ENCODE measurements around the gene ARHGAP36. TPM values are rescaled to one million over a fixed set of nuclear protein-coding genes. Genes with fewer than 3 reads are reported as not detected.

ARHGAP36 gene
- polyA plus RNA-seq, 1 experiment: not detected

GRCh38 chrX:131068945-131069719 lies 11.0 kb downstream of the ARHGAP36 start:
- Histone ChIP-seq H3K4me3 (ENCODE audit: low read depth, low read length) (no peak overlapping the region), H3K27me3 (ENCODE audit: control insufficient read depth, insufficient read depth, low read length) (no peaks in the 10 kb centered on the region), H3K9me3 (ENCODE audit: control insufficient read depth, insufficient read depth, low read length) (no peaks in the 10 kb centered on the region), H3K27ac (ENCODE audit: low read depth, low read length) (no peak overlapping the region)
- POLR2A ChIA-PET: no interaction called here
- CTCF ChIA-PET: interaction anchor here (0.7 to 0.8 kb wide), 3 partner anchors 9 to 16 kb away, joined by 3 to 4 read pairs (median 3); no protein-coding TSS in a partner anchor
- peak; percentile 24; the same call in 1 of the 2 replicates for TF ChIP-seq CTCF (IDR thresholded peaks at IDR 0.05; ENCODE audit: low read depth, low read length)
- DNase-seq (ENCODE audit: low read depth, low spot score): no peak

GRCh38 chrX:131072871-131073571 lies 14.9 kb downstream of the ARHGAP36 start:
- Histone ChIP-seq H3K9me3 (ENCODE audit: control insufficient read depth, insufficient read depth, low read length) (no peaks in the 10 kb centered on the region), H3K4me3 (ENCODE audit: low read depth, low read length) (no peak overlapping the region), H3K27me3 (ENCODE audit: control insufficient read depth, insufficient read depth, low read length) (no peaks in the 10 kb centered on the region), H3K27ac (ENCODE audit: low read depth, low read length) (no peak overlapping the region)
- CTCF ChIA-PET: no interaction called here
- DNase-seq (ENCODE audit: low read depth, low spot score): no peak
- POLR2A ChIA-PET: no interaction called here
- no peak for TF ChIP-seq CTCF (IDR thresholded peaks at IDR 0.05; ENCODE audit: low read depth, low read length)

- ChIA-PET POLR2A (no interaction called here), CTCF (no interaction called here)
- no peak overlapping the region for H3K27ac ChIP-seq (ENCODE audit: low read depth, low read length)
- no peak for TF ChIP-seq CTCF (IDR thresholded peaks at IDR 0.05; ENCODE audit: low read depth, low read length)
- H3K27me3 ChIP-seq (ENCODE audit: control insufficient read depth, insufficient read depth, low read length): no peaks in the 10 kb centered on the region
- DNase-seq (ENCODE audit: low read depth, low spot score): no peak
- no peaks in the 10 kb centered on the region for H3K9me3 ChIP-seq (ENCODE audit: control insufficient read depth, insufficient read depth, low read length)
- no peak overlapping the region for H3K4me3 ChIP-seq (ENCODE audit: low read depth, low read length)
Measured at GRCh38 chrX:131073607-131074006, 15.5 kb downstream of the ARHGAP36 start.

GRCh38 chrX:131081772-131082740 lies 23.9 kb downstream of the ARHGAP36 start:
- no peak for DNase-seq (ENCODE audit: low read depth, low spot score)
- ChIA-PET CTCF (no interaction called here), POLR2A (no interaction called here)
- TF ChIP-seq CTCF (IDR thresholded peaks at IDR 0.05; ENCODE audit: low read depth, low read length): no peak
- Histone ChIP-seq H3K9me3 (ENCODE audit: control insufficient read depth, insufficient read depth, low read length) (no peaks in the 10 kb centered on the region), H3K27ac (ENCODE audit: low read depth, low read length) (no peak overlapping the region), H3K27me3 (ENCODE audit: control insufficient read depth, insufficient read depth, low read length) (no peaks in the 10 kb centered on the region), H3K4me3 (ENCODE audit: low read depth, low read length) (no peak overlapping the region)

Measured in AG04450 (cell line).